B cell (primary cell): Measurements from ENCODE around the gene TAS2R39.

Experiments used
- CTCF ChIP-seq: fragments of 200-600 bp; IDR thresholded peaks from one replicate; pipeline ENCODE4 v1.8.0; 2022; ENCODE audit warnings: antibody characterized with exemption, mild to moderate bottlenecking
- EZH2 ChIP-seq: IDR thresholded peaks from 2 replicates; pipeline ENCODE4 v1.6.1; 2012; ENCODE audit warnings: borderline replicate concordance, low read depth, mild to moderate bottlenecking, moderate library complexity, low read length; ENCODE audit not compliant: insufficient read depth, poor library complexity, severe bottlenecking

GRCh38 chr7:143221737-143222136 is 38.5 kb downstream of the TAS2R39 start, which contains the start of gene TAS2R40:
- no peak for TF ChIP-seq CTCF
- TF ChIP-seq EZH2 = no peak
